M059J (cell line): ENCODE data around the gene C11orf86. TPM values are rescaled to one million over a fixed set of nuclear protein-coding genes. Genes with fewer than 3 reads are reported as not detected.

ENCODE experiments used
- DNase-seq: peaks from one replicate; pipeline ENCODE4 v3.0.0-alpha.2; 2012; ENCODE audit warnings: low read depth
- total RNA-seq: library from RNA; depleted of rRNA; stranded (reverse); fragments of >200 nt; shearing (Covaris generic); gene quantifications from 2 replicates; pipeline ENCODE4 v1.2.3, GENCODE V29; 2014; rRNA removed

Gene C11orf86
- total RNA-seq, 1 experiment from 2014 or later: not detected

GRCh38 chr11:67024410-67024809 is 49.3 kb downstream of the C11orf86 start:
- DNase-seq: peak; percentile 68

GRCh38 chr11:67024966-67025365 is 49.9 kb downstream of the C11orf86 start:
- peak; percentile 56 for DNase-seq

- no peak for DNase-seq
Observed at GRCh38 chr11:67025750-67026149, 50.6 kb downstream of the C11orf86 start.

Other genes starting within 250 kb of the C11orf86 start
- 2.1 and 11.4 TPM in 2 replicates for gene SPTBN2, start 246.1 kb upstream of the C11orf86 start, total RNA-seq
- 21.3 and 32.3 TPM in 2 replicates for gene RCE1, start 131.9 kb upstream of the C11orf86 start, total RNA-seq
- 8.1 and 13.2 TPM in 2 replicates for gene LRFN4, start 118.2 kb upstream of the C11orf86 start, total RNA-seq
- gene PC, start 16.9 kb upstream of the C11orf86 start, total RNA-seq: 19.2 and 37.1 TPM in 2 replicates
- gene SYT12, start 47.8 kb downstream of the C11orf86 start, total RNA-seq: 0.81 and 2.3 TPM in 2 replicates
- 2.6 and 2.7 TPM in 2 replicates for gene RHOD, start 81.5 kb downstream of the C11orf86 start, total RNA-seq
- gene KDM2A, start 144.0 kb downstream of the C11orf86 start, total RNA-seq: 19.0 and 36.1 TPM in 2 replicates